Caco-2 (cell line): Measurements from ENCODE around the gene MNX1. TPM values are rescaled to one million over a fixed set of nuclear protein-coding genes. Genes with fewer than 3 reads are reported as not detected.
A peak's percentile ranks its signal among the peaks of the same experiment; 100 is the strongest.

Experiments
- BruUV-seq: library from RNA; stranded (reverse); fragments of 400-500 nt; replicated peaks from 2 replicates; lab custom pipeline; 2021; lab: Mats Ljungman, UMichigan
- CTCF ChIA-PET: fragments of 300-600 bp; sonication (Branson Sonifier 250); formaldehyde crosslinking; loops from one replicate; lab custom pipeline; 2022; ENCODE audit warnings: antibody characterized with exemption; lab: Charles Lee
- POLR2A ChIA-PET: fragments of 300-600 bp; sonication (Branson Sonifier 250); formaldehyde crosslinking; loops from one replicate; lab custom pipeline; 2022; ENCODE audit warnings: antibody characterized with exemption; lab: Charles Lee
- DNase-seq, 2 experiments: peaks; one replicate each; pipeline versions ENCODE4 v3.0.0 to v3.0.0-alpha.2; 2020 to 2022
- H3K27me3 ChIP-seq: replicated peaks from 2 replicates; pipeline ENCODE4 v1.6.0; 2011; ENCODE audit warnings: low read length; ENCODE audit not compliant: control insufficient read depth, insufficient read depth
- H3K36me3 ChIP-seq: 2 replicates; pipeline ENCODE4 v1.5.1; 2011; ENCODE audit warnings: low read length; ENCODE audit not compliant: control insufficient read depth, insufficient read depth
- H3K4me1 ChIP-seq: fragments of 250-450 bp; sonication (Bioruptor Pico); 2 replicates; pipeline ENCODE4 v1.5.1; 2020; ENCODE audit warnings: mild to moderate bottlenecking
- H3K4me3 ChIP-seq: 2 replicates; pipeline ENCODE4 v1.5.1; 2011; ENCODE audit warnings: low read depth, mild to moderate bottlenecking, control low read depth, low read length
- H3K9me3 ChIP-seq: fragments of 250-450 bp; sonication (Bioruptor Pico); 2 replicates; pipeline ENCODE4 v1.5.1; 2020; ENCODE audit warnings: mild to moderate bottlenecking, moderate library complexity
- H3K27ac Mint-ChIP-seq: one replicate; pipeline ENCODE4 v1.8.0; 2022; ENCODE audit warnings: mixed read lengths; ENCODE audit not compliant: unreplicated experiment
- H3K27me3 Mint-ChIP-seq: one replicate; pipeline ENCODE4 v1.8.0; 2022; ENCODE audit warnings: mixed read lengths; ENCODE audit not compliant: insufficient read depth, unreplicated experiment
- H3K36me3 Mint-ChIP-seq: one replicate; pipeline ENCODE4 v1.8.0; 2022; ENCODE audit warnings: mild to moderate bottlenecking, mixed read lengths; ENCODE audit not compliant: insufficient read depth, unreplicated experiment
- H3K4me1 Mint-ChIP-seq: one replicate; pipeline ENCODE4 v1.8.0; 2022; ENCODE audit warnings: low read depth, mixed read lengths; ENCODE audit not compliant: unreplicated experiment
- H3K4me3 Mint-ChIP-seq: one replicate; pipeline ENCODE4 v1.8.0; 2022; ENCODE audit warnings: mild to moderate bottlenecking, moderate library complexity, mixed read lengths; ENCODE audit not compliant: unreplicated experiment
- H3K9me3 Mint-ChIP-seq: one replicate; pipeline ENCODE4 v1.8.0; 2022; ENCODE audit warnings: mixed read lengths; ENCODE audit not compliant: unreplicated experiment
- CTCF ChIP-seq, 2 experiments: fragments of 200-600 bp in 1 of 2; IDR thresholded peaks; 1 replicate in 1 of 2; 2 replicates in 1 of 2; pipeline versions ENCODE4 v1.5.1 to v1.8.0; 2011 to 2022; ENCODE audit warnings: antibody characterized with exemption in 1 of 2, control low read depth in 1 of 2, inconsistent platforms in 1 of 2, low read depth in 1 of 2, low read length in 1 of 2, mild to moderate bottlenecking in 1 of 2, moderate library complexity in 1 of 2; ENCODE audit not compliant: insufficient read depth in 1 of 2, severe bottlenecking in 1 of 2, unreplicated experiment in 1 of 2
- intact Hi-C: fragments of 100-400 bp; cut with micrococcal nuclease; formaldehyde crosslinking; loops from one replicate; pipeline ENCODE4 v1.10.0; 2022; ENCODE audit not compliant: unreplicated experiment
- total RNA-seq: library from RNA; stranded (reverse); gene quantifications from 2 replicates; pipeline ENCODE4 v1.2.3, GENCODE V29; 2022

MNX1 gene
- total RNA-seq, 1 experiment from 2014 or later = 36.5 TPM

GRCh38 chr7:157054927-157055326 lies 44.5 kb upstream of the MNX1 start:
- Histone ChIP-seq H3K36me3 (no peaks in the 10 kb centered on the region), H3K4me3 (no peak overlapping the region), H3K9me3 (no peaks in the 10 kb centered on the region; the same call in 1 of the 2 replicates), H3K27me3 (no peaks in the 10 kb centered on the region), H3K4me1 (no peaks in the 10 kb centered on the region)
- Mint-ChIP-seq H3K27me3 (peaks cover 5% of the 10 kb centered on the region), H3K36me3 (no peaks in the 10 kb centered on the region), H3K4me3 (no peak overlapping the region), H3K27ac (no peak overlapping the region), H3K4me1 (no peaks in the 10 kb centered on the region), H3K9me3 (peaks cover 20% of the 10 kb centered on the region)
- no TSS peak for BruUV-seq
- no peak for DNase-seq
- POLR2A ChIA-PET = no interaction called here
- CTCF ChIA-PET = no interaction called here
- TF ChIP-seq CTCF (IDR thresholded peaks at IDR 0.05; ENCODE audit: insufficient read depth in 1 of 2, low read depth in 1 of 2, low read length in 1 of 2, severe bottlenecking in 1 of 2, unreplicated experiment in 1 of 2) = no peak
- intact Hi-C loops = no loop called here

DNA sequence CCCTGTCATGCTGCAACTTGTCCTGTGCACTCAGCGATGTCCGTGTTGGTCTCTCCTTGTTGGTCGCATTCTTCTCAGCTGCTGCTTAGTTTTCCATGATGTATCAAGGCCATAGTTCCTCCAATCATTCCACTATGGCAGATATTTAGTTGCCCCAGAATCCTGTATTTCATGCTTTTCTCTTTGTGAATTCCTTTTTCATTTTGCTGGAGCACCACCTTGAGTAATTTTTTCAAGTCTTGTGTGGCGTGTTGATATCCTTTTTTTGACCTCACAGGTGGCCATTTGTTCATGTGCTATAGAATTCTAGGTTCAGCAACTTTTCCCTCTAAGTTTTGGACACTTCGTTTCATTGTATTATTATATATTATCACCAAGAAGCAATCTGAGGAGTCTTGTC lies 42.7 kb upstream of the MNX1 start:
- Mint-ChIP-seq H3K4me3 (no peak overlapping the region), H3K27me3 (no peaks in the 10 kb centered on the region), H3K4me1 (peaks cover 4% of the 10 kb centered on the region), H3K36me3 (no peaks in the 10 kb centered on the region), H3K27ac (no peak overlapping the region), H3K9me3 (peaks cover 20% of the 10 kb centered on the region)
- POLR2A ChIA-PET = no interaction called here
- H3K9me3 ChIP-seq = no peaks in the 10 kb centered on the region; the same call in 1 of the 2 replicates
- H3K27me3 ChIP-seq = no peaks in the 10 kb centered on the region
- DNase-seq = no peak
- H3K4me3 ChIP-seq = no peak overlapping the region
- intact Hi-C loops = no loop called here
- H3K4me1 ChIP-seq = no peaks in the 10 kb centered on the region
- no TSS peak for BruUV-seq
- CTCF ChIA-PET = no interaction called here
- H3K36me3 ChIP-seq = no peaks in the 10 kb centered on the region
- no peak for TF ChIP-seq CTCF (IDR thresholded peaks at IDR 0.05; ENCODE audit: insufficient read depth in 1 of 2, low read depth in 1 of 2, low read length in 1 of 2, severe bottlenecking in 1 of 2, unreplicated experiment in 1 of 2)

- no peaks in the 10 kb centered on the region for H3K9me3 Mint-ChIP-seq
- H3K27me3 Mint-ChIP-seq = no peaks in the 10 kb centered on the region
- ChIA-PET CTCF (interaction anchor here (0.5 to 1.3 kb wide), 2 partner anchors 16 to 33 kb away, joined by 3 read pairs; no protein-coding TSS in a partner anchor), POLR2A (interaction anchor here (0.6 kb wide), 1 partner anchor 83 kb away, joined by 4 read pairs; no protein-coding TSS in a partner anchor)
- peak in 1 of 2 experiments; percentile 45 for DNase-seq
- Histone ChIP-seq H3K27me3 (no peaks in the 10 kb centered on the region), H3K36me3 (no peaks in the 10 kb centered on the region), H3K4me3 (no peak overlapping the region), H3K9me3 (no peaks in the 10 kb centered on the region), H3K4me1 (peaks cover 9% of the 10 kb centered on the region)
- no peak overlapping the region for H3K4me3 Mint-ChIP-seq
- intact Hi-C loops = loop anchor here (1.0 kb wide), 1 partner anchor 33 kb away; no protein-coding TSS in a partner anchor
- peaks cover 7% of the 10 kb centered on the region for H3K4me1 Mint-ChIP-seq
- no peak for TF ChIP-seq CTCF (IDR thresholded peaks at IDR 0.05; ENCODE audit: insufficient read depth in 1 of 2, low read depth in 1 of 2, low read length in 1 of 2, severe bottlenecking in 1 of 2, unreplicated experiment in 1 of 2)
- no peak overlapping the region for H3K27ac Mint-ChIP-seq
- H3K36me3 Mint-ChIP-seq = no peaks in the 10 kb centered on the region
- no TSS peak for BruUV-seq
Observed at GRCh38 chr7:157047148-157047547, 36.7 kb upstream of the MNX1 start.
